Measurements from ENCODE around the gene TXNDC2. TPM values are rescaled to one million over a fixed set of nuclear protein-coding genes. Genes with fewer than 3 reads are reported as not detected.

Gene TXNDC2
- total RNA-seq, 2 donors from 2014 or later: 0.35 to 8.8 TPM

DNA sequence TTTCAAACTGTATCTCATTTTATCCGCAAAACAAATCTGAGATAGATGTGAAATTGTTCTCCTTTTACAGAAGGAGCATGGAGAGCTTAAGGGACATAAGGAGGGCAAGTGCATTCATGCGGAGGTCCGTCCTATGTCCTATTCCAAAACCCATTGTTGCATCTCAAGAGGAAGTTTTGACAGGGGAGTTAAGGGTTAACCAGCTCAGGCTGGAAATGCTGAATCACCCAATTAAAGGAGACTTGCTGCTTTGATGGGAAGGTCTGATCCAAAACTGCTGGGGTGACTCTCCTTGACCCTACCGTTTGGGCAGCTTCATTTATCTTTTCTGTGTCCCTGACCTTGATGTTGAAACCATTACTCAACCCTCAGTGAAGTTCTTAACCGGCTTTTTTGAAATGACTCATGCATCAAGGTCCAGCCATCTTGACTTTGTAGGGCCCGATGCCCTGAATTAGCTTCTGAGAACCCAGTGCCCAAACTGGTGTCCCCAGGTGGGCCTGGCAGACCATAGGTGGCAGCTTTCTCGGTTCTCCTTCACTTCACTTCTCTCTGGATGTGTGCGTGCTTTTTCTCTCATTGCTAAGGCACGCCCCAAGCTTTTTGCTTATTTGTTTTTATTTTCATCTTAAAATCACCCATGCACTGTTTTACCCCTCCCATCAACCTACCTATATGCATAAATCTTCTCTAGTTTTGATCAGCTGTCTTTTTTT is 15.9 kb upstream of the TXNDC2 start:
- H3K27me3 ChIP-seq (replicated peaks; ENCODE audit: insufficient read depth): no peaks in the 10 kb centered on the region
- no peaks in the 10 kb centered on the region for H3K9me3 ChIP-seq
- ATAC-seq (ENCODE audit: insufficient number of reproducible peaks, low FRiP score, low read depth) (peak; percentile 32), DNase-seq (ENCODE audit: low spot score) (no peak)
- TF ChIP-seq, protein P1, sequence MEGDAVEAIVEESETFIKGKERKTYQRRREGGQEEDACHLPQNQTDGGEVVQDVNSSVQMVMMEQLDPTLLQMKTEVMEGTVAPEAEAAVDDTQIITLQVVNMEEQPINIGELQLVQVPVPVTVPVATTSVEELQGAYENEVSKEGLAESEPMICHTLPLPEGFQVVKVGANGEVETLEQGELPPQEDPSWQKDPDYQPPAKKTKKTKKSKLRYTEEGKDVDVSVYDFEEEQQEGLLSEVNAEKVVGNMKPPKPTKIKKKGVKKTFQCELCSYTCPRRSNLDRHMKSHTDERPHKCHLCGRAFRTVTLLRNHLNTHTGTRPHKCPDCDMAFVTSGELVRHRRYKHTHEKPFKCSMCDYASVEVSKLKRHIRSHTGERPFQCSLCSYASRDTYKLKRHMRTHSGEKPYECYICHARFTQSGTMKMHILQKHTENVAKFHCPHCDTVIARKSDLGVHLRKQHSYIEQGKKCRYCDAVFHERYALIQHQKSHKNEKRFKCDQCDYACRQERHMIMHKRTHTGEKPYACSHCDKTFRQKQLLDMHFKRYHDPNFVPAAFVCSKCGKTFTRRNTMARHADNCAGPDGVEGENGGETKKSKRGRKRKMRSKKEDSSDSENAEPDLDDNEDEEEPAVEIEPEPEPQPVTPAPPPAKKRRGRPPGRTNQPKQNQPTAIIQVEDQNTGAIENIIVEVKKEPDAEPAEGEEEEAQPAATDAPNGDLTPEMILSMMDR (IDR thresholded peaks at IDR 0.05): no peak
- H3K4me1 ChIP-seq (ENCODE audit: control insufficient read depth in 1 of 2, low read depth in 2 of 2): peaks cover 3 to 5% of the 10 kb centered on the region in 2 donors
- no peak overlapping the region for H3K4me3 ChIP-seq
- no peaks in the 10 kb centered on the region for H3K36me3 ChIP-seq
- H3K27ac ChIP-seq: no peak overlapping the region

DNA sequence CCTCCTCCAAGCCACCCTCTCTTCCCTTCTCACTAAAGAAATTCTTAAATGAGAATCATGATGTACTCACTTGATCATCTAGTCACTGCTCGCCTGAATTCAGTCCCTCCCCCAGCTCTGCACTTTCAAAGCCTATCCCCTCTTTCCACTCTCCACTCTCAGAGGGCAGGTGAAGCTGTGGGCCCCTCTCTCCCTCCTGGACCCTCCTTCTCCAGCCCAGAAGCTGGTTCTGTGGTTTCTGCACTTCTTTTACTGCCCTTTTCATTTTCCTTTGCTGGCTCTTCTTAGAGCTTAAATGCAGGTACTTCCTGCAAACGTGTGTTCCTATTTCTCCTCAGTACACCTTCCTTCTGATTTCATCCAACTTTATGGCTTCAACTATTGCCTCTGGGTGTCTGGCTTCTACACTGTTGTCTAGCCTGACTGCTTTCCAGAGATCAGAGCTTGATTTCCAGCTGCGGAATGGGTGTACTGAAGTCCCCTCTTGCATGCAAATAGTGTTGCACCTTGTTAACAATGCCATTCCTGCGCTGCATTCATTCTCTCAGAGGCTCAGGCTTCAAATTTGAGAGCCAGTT is 15.3 kb upstream of the TXNDC2 start:
- no peak overlapping the region for H3K27ac ChIP-seq
- ATAC-seq (ENCODE audit: insufficient number of reproducible peaks, low FRiP score, low read depth): no peak
- TF ChIP-seq, protein P1 (IDR thresholded peaks at IDR 0.05): no peak

DNA sequence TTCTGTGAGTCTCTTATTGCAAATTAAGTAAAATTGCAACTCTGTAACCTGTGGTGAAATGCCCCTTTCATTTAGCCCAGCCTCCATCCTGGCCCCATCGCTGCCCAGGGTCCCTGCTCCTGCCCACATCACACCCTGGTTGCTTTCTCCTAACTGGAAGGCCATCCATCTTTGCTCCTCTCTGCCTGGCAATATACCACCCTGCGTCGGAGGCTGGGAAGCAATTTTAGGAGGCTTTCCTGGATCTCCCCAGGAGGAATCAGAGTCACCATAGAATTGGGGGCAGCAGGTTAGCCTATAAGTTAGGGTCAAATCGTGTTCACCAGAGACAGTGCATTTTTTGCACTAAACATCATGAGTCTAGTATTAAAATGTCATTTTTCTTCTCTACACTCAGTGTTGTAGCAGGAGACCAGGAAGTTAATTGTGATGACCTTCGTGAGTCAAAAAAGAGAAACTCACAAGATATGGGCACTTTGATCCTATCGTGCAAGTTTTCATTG is 14.5 kb upstream of the TXNDC2 start:
- H3K27me3 ChIP-seq (replicated peaks; ENCODE audit: insufficient read depth): no peaks in the 10 kb centered on the region
- ATAC-seq (ENCODE audit: insufficient number of reproducible peaks, low FRiP score, low read depth): no peak
- no peak for DNase-seq (ENCODE audit: low spot score)
- no peak overlapping the region for H3K27ac ChIP-seq
- H3K36me3 ChIP-seq: no peaks in the 10 kb centered on the region
- no peak overlapping the region for H3K4me3 ChIP-seq
- peaks cover 3 to 6% of the 10 kb centered on the region in 2 donors for H3K4me1 ChIP-seq (ENCODE audit: control insufficient read depth in 1 of 2, low read depth in 2 of 2)
- no peaks in the 10 kb centered on the region for H3K9me3 ChIP-seq
- TF ChIP-seq, protein P1 (IDR thresholded peaks at IDR 0.05): no peak

More for the DNA sequence above, 15.3 kb upstream of the TXNDC2 start:
- Histone ChIP-seq H3K27me3 (replicated peaks; ENCODE audit: insufficient read depth) (no peaks in the 10 kb centered on the region), H3K4me3 (no peak overlapping the region), H3K9me3 (no peaks in the 10 kb centered on the region), H3K36me3 (no peaks in the 10 kb centered on the region), H3K4me1 (ENCODE audit: control insufficient read depth in 1 of 2, low read depth in 2 of 2) (peaks cover 3 to 5% of the 10 kb centered on the region in 2 donors)
- DNase-seq (ENCODE audit: low spot score): no peak

DNA sequence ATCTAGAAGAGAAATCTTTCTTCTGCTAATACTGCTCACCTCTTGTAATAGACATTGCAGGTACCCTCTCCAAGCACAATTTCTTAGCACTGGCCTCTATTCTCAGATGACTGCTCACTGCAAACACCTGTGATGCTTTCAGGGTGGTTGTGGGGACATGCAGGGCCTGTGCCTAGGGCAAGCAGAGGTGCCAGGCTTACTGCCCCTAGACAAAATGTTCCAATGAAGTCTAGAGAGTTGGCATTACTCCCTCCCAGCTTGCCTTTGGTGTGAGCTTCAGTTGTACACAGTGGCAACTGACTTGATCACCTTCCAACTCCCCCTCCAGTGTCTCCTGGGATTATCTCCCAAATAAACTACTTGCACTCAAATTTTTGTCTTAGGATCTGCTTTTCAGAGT is 12.9 kb upstream of the TXNDC2 start:
- ATAC-seq (ENCODE audit: insufficient number of reproducible peaks, low FRiP score, low read depth): no peak
- no peak for DNase-seq (ENCODE audit: low spot score)
- Histone ChIP-seq H3K9me3 (no peaks in the 10 kb centered on the region), H3K27ac (no peak overlapping the region), H3K27me3 (replicated peaks; ENCODE audit: insufficient read depth) (no peaks in the 10 kb centered on the region), H3K4me1 (ENCODE audit: control insufficient read depth in 1 of 2, low read depth in 2 of 2) (peaks cover 6 to 11% of the 10 kb centered on the region in 2 donors), H3K4me3 (no peak overlapping the region), H3K36me3 (no peaks in the 10 kb centered on the region)
- TF ChIP-seq, protein P1 (IDR thresholded peaks at IDR 0.05): no peak

DNA sequence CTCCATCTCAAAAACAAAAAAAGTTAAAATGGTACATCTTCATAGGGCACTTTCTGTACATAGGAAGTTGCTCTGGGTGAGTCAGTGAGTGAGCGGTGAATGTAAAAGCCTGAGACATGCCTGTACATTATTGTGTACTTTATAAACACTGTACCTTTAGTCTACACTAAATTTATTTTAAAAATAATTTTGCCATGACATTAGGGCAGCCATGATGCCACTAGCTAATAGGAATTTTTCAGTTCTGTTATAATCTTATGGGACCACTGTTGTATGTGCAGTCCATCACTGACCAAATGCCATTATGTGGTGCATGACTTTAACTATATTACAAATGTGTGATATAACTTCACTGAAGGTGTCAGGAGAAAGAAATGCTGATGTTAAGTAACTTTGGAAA is 11.0 kb upstream of the TXNDC2 start:
- H3K4me3 ChIP-seq: no peak overlapping the region
- TF ChIP-seq, protein P1 (IDR thresholded peaks at IDR 0.05): no peak
- H3K4me1 ChIP-seq (ENCODE audit: control insufficient read depth in 1 of 2, low read depth in 2 of 2): peaks cover 5 to 6% of the 10 kb centered on the region in 2 donors
- H3K27ac ChIP-seq: no peak overlapping the region
- no peak for DNase-seq (ENCODE audit: low spot score)
- no peaks in the 10 kb centered on the region for H3K36me3 ChIP-seq
- H3K27me3 ChIP-seq (replicated peaks; ENCODE audit: insufficient read depth): no peaks in the 10 kb centered on the region
- ATAC-seq (ENCODE audit: insufficient number of reproducible peaks, low FRiP score, low read depth): no peak
- H3K9me3 ChIP-seq: no peaks in the 10 kb centered on the region
